GM18502 (cell line): ENCODE results near the gene SLC12A4.
"Not testable (repeated sequence)": the region's sequence is repeated elsewhere in the genome, so short reads cannot be mapped to it uniquely, and the experiment has no call there.

Source experiments
- ATAC-seq: cut with Tn5 transposase; IDR thresholded peaks from one replicate; pipeline ENCODE4 v1.9.1; 2021; ENCODE audit warnings: mild to moderate bottlenecking; ENCODE audit not compliant: unreplicated experiment, poor library complexity

SLC12A4 gene

DNA sequence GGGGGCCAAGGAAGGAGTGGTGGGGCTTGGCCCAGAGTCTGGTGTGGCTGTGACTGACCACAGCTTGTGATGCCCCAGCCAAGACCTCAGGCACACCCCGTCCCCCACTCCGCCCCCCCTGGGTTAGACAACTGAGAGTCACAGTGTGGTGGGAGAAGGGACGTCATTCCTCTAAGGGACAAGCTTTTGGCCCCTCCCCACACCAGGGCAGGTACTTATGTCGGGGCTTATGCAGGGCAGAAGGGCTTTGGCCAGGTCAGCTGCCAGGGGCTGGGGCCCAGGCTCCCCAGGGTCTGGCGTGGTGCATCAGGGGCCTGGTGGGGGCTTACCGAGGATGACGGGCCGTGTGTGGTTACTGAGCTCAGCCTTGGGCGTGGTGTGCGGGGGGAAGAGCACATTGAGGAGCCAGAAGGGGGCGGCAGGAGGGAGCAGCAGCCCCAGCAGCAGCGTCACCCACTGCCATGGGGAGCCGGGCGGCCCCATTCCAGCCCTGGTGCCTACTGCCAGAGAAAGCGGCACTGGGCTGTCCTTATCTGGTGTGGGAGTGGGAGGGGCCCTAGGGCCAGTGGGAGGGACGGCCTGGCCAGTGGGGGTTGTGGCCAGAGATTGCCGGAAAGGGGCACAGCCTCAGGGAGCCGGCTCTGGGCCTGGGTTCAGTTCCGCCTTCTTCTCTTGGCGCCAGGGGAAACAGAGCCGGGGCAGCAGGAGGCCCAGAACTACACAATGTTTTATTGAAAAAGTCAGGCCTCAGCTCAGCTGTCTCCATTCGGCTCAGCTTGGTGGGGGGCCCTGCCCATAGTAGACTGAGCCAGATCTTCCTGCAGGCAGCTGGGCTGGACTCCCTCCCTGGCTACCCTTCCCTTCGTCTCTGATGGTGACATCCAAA, 24.6 kb downstream of the SLC12A4 start, which contains the start of gene LCAT:
TSS of gene LCAT (minus strand) at position 502 of the 886 bp plus-strand sequence. CDS start at position 483, 19 bp downstream.
- ATAC-seq: no peak

DNA sequence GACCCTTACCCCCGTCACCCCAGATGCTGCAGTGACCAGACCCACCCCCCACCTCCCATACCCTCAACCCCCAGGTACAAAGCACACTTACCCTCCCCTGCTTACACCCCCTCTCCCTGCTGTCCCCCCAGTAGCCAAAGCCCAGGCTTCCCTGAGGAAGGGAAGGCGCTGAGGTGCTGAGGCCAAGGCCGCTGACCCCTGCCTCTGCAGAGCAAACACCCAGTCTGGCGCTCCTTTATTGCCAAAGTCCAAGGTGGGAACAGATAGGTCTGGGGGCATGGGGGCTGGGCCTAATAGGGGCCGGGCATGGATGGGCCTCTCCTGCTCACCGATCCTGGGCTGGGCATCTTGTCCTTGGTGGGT, 25.2 kb downstream of the SLC12A4 start:
- no peak for ATAC-seq

DNA sequence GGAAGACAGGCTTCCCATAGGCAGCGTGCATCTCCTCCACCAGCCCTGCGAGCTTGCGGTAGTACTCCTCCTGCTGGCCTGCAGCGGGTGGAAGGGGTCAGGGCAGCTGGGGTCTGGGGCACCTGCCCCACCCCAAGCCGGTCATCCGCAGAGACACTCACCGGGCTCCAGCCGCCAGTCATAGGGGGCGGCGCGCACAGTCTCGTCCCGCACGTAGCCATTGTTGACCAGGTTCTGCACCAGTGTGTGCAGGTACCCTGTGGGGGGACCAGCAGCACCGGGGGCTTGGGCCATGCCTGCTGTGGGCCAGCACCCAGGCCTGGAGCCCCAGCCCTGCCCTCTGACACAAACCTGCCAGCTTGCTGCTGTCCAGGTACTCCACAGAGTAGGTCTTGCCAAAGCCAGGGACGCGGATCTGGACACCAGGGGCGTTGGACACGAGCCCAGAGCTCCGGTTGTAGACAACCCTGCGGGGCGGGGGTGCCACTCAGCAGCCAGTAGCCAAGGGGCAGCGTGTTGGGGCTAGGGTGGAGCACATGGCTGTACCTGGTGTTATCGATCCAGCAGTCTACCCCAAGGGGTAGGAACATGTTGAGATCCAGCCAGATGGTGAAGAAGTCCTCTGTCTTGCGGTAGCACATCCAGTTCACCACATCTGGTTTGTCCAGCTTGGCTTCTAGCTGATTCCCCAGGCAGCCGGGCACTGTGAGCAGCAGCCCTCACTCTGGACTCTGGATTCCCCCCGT, 25.8 kb downstream of the SLC12A4 start:
- ATAC-seq: no peak

DNA sequence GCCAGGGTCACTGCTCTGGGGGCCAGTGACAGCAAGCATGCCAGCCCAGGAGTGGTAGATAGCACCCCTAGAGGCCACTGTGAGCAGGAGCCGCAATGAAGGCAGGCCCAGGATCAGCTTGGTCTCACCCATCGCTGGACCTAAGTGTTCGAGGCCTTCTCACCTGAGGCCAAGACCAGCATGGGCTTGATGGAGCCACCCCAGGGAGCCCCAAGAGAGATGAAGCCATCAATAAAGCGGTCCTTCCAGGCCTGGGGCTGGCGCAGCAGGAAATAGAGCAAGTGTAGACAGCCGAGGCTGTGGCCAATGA, 26.3 kb downstream of the SLC12A4 start:
- ATAC-seq: no peak

DNA sequence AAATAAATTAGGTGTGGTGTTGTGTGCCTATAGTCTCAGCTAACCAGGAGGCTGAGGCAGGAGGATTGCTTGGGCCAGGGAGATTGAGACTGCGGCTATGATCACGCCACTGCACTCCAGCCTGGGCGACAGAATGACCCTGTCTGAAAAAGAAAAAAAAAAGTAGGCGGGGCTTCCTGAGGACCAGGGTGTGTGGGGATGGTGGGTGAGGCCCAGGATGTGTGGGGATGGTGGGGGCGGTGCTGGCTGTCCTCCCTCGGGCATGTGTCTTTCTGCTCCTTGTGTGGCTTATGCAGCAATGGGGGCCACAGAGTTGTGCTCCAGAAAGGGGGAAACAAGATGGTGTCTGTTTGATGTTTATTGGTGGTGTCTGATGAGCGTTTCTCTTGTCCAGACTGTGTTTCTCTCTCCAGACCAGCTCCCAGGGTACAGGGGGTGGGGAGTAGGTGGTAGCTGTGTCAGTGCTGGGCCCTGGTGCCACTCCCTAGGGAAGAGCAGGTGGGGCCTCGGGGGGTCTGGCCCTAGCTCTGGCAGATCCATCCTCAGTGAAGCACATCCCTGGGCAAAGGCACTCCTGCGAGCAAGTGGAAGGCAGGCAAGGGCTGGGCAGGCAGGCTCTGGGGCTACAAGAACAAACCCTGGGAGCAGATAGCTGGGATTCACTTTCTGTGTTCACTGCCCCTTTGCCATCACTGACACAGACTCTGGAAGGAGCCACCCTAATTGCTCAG, 26.8 kb downstream of the SLC12A4 start:
- ATAC-seq: no peak

DNA sequence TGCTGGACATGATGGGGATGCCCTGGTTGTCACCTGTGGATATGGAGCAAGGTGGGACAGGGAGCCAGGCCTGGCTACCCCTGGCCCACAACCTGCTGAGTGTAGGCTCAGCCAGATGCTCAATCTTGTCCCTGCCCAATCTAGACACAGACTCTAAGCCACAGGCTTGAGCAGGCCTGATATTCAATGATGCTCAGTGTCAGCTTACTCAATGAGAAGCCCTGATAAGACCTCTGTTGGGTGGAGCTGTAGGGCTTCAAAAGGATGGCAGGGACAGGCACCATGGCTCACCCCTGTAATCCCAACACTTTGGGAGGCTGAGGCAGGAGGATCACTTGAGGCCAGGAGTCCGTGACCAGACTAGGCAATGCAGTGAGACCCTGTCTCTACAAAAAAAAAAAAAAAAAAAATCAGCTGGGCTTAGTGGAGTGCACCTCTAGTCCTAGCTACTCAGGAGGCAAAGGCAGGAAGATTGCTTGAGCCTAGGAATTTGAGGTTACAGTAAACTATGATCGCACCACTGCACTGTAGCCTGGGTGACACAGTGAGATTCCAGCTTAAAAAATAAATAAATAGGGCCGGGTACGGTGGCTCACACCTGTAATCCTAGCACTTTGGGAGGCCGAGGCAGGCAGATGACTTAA, 27.9 kb downstream of the SLC12A4 start:
- no peak for ATAC-seq

DNA sequence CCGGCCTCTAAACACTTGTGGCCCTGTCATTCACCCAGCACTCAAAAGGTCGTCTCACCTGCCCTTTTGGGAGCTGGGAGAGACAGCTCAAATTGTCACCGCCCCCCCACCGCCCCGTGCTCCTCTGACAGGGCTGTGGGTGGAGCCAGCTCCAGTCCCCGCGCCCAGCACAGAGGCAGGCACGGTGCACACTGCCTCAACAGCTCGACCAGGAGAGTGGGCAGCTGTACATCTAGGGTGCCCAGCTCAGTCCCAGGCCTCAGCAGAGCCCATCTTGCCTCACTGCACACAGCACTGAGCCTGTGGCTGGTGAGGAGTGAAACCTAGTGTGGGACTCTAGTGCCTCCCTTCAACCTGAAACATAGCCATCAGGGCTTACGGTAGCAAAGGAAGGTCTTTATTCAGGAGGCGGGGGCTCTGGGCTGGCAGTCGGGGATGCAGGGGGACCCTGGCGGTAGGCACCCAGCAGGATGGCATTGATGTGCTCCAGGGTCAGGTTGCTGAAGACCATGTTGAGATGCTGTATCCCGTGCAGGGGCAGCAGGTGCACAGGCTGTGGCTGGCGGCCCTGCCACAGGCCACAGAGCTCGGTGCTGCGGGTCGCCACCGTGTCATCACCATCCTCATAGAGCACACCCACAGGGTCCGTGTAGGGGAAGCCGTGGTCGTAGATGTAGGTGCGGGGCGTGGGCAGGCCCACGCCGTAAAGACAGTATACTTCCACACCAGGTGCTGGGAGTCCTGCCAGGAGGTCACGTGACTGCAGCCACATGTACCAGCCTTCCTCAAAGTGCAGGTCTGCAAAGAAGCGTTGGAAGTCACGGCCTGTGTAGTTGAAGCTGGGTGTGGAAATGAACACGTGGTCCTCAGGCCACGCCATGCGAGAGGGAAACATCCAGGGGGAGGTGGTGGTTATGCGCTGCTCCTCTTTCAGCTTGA, 28.7 kb downstream of the SLC12A4 start:
- ATAC-seq: no peak

DNA sequence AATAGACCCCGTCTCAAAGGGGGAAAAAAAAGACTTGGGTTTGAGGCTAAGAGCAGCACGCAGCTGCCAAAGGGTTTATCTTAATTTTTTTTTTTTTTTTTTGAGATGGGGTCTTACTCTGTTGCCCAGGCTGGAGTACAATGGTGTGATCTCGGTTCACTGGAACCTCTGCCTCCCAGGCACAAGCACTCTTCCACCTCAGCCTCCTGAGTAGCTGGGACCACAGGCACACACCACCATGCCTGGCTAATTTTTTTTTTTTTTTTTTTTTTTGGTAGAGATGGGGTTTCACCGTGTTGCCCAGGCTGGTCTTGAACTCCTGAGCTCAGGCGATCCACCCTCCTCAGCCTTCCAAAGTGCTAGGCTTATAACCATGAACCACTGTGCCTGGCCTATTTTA, 30.7 kb downstream of the SLC12A4 start:
- not testable (repeated sequence) for ATAC-seq

DNA sequence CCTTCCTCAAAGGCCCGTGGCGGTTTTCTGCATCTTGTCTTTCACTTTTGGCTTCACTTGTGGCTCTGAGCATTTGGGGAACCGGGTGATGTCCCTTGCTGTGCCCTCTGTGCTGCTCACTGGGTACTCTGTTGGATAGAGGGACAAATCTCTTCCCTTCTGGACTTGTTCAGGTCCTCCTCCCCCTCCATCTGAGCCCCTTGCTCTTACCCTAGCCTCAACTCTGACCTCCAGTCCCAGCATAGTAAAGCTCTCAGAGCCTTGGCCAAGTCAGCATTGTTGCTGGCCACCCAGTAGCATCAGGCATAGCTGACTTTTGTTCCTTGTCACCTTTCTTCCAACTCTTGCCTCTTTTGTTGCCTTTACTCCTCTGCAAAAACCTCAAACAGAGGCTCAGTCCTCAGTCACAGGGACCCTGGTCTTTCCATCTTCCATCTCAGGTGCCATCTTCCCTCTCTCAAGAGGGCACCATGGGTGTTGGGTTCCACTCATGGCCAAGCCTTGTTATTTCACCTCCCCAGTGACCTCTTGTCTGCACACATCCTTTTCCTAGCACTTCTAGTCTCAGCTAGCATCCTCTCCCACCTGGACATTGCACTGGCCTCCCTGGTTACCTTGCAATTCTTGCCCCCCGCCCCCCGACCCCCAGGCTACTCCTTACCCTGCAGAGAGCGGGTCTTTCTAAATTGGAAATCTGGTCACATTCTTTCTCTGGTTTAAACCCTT, 31.4 kb downstream of the SLC12A4 start:
- peak; percentile 56 for ATAC-seq

DNA sequence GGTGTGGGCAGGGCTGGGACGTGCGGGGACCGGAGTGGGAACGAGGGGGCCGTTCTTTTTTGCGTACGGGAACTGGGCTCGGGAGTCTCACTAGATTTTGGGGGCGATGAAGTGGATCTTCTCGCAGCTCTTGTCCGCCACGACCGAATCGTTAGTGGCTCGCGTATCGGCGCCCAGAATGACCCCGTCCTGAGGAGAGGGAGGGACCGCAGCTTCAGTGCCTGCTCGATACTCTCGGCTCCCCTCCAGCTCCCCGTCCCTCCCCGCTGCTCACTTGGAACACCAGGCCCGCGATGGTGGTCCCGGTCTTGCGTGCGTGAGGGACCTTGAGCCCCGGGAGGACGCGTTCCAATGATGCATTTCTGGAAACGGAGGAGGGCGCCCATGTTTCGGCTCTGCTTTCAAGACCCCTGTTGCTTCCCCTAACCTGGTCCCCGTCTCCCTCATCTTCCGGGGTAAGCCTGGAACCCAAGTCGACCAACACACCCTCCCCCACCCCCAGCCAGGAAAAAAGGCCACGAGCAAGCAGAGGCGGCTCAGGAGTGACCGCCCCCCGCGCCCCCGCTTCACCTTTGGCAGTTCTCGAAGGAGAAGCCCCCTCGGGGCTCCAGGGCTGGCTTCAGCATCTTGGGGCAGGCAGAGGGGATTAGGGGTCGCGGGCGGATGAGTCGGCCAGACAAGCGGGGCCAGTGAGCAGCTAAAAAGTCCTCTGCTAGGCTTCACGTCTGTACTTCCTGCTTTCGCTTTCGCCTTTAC, 32.1 kb downstream of the SLC12A4 start, which contains the start of gene PSMB10:
TSS of gene PSMB10 (minus strand) at position 727 of the 756 bp plus-strand sequence. CDS start at position 626, 101 bp downstream.
- peak; percentile 2 for ATAC-seq

DNA sequence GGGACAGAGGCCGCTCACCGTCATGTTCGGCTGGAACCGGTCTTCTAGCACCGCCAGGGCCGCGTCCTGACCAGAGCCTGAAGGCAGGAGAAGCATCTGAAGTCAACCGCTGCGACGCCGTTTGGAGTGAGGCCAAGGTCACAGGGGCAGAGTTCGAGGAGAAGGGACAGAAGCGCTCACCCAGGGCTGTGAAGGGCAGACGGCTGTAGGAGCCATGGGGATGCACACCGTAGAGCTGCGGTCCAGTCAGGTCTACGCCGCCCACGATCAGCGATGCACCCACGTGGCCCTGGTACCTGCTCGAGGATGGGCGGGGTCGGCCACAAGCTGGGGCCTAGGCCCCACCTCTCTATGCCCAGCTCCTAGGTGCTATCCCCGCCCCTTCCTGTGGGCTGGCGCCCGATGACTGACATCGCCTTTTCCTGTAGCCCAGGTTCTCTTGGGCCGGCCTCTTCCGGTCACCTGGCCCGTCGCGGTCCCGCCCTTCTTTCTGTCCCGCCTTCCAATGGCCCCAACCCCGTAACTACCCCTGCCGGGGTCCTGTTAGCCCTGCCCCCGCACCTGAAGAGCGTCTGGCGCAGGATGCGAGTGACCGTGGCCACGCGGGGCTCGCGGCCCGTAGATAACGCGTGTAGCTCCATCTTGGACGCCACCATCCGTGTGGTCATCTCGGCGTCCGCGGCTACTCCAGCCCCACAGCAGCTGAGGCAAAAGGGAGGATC, 32.9 kb downstream of the SLC12A4 start:
- peak; percentile 89 for ATAC-seq

DNA sequence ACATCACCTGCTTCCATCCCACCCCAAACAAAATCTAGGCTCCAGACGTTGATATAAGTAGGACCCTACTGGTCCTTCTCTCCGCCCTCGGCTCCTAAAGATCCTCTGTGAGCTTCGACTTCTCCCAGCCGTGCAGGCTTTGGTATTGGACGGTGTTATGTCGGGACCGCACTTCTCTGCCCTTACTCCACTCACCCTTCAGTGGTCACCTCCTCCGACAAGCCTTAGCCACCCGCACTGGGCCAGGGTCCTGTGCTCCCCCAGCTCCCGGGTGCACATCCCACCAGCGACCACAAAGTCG, 33.4 kb downstream of the SLC12A4 start:
- no peak for ATAC-seq

DNA sequence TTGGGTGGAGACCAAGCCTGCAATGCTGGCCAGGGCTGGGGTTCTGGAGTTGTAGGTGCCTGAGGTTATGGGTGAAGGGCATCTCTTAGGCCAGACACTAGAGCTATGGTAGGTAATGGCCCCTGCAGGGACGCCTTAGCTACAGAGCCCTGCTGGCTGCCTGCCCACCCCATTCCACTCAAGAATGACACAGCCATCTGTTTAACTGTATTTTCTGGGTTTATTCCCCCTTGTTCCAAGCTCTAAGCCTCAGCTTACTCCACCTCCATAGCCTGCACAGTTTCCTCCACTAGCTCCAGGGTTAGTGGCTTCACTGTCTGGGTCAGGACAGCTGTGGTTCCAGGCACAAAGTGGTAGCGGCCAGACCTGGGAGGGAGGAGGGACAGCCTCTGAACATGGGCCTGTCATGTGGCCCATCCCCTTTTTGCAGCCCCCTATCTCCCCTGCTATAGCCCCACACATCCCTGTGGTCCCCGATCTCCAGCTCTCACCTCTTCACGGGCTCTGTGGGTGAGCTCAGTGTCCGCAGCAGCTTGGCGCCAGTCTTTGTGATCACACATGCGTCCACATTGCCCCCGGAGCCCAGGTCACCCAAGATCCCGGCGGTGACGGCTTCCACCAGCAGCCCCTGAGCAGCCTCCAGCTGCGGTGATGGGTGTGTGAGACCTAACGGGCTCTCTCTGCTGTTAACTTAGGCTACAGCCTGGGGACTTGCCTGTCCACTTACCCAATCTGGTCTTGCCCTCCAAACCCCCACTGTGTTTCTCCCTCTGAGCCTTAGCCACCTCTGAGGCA, 33.9 kb downstream of the SLC12A4 start:
- no peak for ATAC-seq

DNA sequence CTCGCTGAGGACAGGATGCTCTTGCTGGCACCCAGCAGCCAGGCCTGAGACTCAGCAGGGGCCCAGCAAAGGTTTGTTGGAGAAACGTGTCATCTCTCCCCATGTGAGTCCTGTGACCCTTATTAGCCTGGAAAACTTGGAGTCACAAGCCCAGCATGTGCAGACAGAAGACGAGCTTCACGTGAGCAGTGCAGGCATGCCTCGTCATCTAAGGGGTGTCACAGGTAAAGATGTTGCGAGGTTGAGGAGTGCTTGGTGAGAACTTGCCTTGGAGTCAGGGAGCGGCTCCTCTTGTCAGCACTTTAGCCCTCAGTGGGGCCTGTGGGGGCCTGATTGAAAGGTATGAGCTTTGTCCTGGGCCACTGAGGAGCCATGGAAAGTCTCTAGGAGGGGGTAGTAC, 34.6 kb downstream of the SLC12A4 start:
- no peak for ATAC-seq

DNA sequence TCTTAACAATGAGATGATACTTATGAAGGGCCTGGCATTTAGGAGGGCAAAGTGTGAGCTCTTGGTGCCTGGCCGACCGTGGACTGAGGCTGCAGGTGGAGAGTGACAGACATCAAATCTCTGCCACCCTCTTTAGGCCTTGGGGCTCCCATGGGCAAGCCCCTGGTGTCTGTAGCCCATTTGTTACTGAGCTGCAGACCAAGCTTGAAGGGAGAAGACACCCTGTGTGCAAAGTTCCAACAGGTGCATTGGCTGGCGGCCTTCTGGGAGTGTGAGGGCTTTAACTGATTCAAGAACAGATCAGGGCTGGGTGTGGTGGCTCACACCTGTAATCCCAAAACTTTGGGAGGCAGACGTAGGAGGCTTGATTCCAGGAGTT, 36.0 kb downstream of the SLC12A4 start:
- ATAC-seq: no peak

DNA sequence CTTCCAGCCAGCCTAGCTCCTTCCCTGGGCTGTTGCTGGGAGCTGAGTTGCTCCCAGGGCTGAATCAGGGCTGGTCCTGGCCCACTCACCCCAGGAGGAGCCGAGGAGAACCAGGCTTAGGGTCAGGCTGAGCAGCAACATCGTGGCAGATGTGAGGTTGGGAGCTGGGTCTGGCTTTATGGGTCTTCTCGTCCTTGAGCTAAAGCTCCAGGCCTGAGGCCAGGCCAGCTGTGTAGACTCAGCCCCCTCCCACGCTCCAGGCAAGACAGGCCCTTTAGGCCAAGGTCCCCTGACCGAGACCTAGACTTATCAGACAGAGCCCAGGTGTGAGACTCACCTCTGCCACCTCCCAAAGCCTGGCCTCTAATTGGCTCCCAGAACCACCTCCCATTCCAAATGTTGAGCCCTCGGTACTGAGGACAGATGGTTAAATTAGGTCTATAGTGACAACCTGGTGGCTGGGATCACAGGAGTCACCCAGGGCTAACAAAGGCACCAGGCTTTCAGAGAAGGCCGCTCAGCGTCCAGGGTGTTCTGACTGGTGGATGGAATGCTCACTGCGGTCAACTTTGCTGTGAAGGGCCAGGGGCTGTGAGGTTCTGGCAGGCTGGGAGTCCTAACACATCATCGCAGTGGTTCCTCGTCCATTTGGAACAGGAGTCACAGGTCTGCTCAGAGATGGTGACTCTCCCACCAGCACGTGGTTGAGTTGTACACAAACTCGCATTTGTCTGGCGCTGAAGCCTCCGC, 36.5 kb downstream of the SLC12A4 start, which contains the start of gene CTRL:
TSS of gene CTRL (minus strand) at position 151 of the 750 bp plus-strand sequence. CDS start at position 141, 10 bp downstream.
- ATAC-seq: no peak
